B cell (primary cell): ENCODE measurements around the gene ZNF277.

ENCODE experiments used
- EZH2 ChIP-seq: IDR thresholded peaks from 2 replicates; pipeline ENCODE4 v1.6.1; 2012; ENCODE audit warnings: borderline replicate concordance, low read depth, mild to moderate bottlenecking, moderate library complexity, low read length; ENCODE audit not compliant: insufficient read depth, poor library complexity, severe bottlenecking
- TF ChIP-seq, protein P1 (sequence below): fragments of 200-600 bp; IDR thresholded peaks from one replicate; pipeline ENCODE4 v1.8.0; 2022; ENCODE audit warnings: antibody characterized with exemption, mild to moderate bottlenecking

- TF ChIP-seq, protein P1, sequence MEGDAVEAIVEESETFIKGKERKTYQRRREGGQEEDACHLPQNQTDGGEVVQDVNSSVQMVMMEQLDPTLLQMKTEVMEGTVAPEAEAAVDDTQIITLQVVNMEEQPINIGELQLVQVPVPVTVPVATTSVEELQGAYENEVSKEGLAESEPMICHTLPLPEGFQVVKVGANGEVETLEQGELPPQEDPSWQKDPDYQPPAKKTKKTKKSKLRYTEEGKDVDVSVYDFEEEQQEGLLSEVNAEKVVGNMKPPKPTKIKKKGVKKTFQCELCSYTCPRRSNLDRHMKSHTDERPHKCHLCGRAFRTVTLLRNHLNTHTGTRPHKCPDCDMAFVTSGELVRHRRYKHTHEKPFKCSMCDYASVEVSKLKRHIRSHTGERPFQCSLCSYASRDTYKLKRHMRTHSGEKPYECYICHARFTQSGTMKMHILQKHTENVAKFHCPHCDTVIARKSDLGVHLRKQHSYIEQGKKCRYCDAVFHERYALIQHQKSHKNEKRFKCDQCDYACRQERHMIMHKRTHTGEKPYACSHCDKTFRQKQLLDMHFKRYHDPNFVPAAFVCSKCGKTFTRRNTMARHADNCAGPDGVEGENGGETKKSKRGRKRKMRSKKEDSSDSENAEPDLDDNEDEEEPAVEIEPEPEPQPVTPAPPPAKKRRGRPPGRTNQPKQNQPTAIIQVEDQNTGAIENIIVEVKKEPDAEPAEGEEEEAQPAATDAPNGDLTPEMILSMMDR: no peak
- no peak for TF ChIP-seq EZH2
Observed at GRCh38 chr7:112232212-112232978, 25.9 kb downstream of the ZNF277 start.
